ENCODE results near the gene BTBD18.

The BTBD18 gene

DNA sequence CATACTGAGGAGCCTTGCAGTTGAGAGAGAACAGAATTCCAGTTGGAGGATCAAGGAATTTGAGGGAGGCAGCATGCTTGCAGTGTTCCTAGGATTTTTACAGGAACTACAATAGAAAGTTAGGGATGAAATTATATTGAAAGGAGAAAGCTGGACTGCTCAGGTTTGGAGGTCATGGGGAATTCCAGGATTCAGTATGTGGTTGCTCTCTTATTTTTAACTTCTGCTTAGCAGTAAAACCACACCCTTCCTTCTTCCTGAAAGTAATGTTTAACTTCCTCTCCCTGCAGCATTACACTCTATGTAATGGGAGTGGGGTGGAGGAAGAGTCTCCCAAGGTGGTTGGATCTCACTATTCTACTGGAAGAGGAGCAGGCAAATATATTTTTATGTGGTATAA is 41.3 kb upstream of the BTBD18 start:
- H3K4me1 ChIP-seq = no peaks in the 10 kb centered on the region

DNA sequence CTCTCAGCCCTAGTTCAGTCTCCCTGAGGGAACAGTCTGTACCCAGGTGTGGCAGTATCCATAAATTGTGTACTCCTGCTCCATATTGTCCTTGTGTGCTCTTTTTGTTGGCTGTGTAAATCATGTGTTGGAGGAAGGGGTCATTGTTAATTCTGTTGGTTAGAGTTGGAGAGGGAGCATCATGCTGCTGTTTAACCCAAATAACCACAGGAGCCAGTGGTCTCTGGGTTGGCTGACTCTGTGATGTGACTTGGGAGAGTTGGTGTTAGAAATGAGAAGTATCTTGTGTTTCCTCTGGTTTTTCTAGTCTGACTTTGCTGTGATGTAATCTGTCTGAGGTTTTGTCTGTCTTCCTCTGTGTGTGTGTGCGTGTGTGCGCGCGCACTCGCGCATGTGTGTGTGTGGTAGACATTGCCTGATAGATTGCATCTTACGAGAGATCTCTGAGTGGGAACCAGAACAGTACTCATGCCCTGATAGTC is 40.5 kb upstream of the BTBD18 start:
- H3K4me1 ChIP-seq = no peaks in the 10 kb centered on the region
- TF ChIP-seq, protein P1, sequence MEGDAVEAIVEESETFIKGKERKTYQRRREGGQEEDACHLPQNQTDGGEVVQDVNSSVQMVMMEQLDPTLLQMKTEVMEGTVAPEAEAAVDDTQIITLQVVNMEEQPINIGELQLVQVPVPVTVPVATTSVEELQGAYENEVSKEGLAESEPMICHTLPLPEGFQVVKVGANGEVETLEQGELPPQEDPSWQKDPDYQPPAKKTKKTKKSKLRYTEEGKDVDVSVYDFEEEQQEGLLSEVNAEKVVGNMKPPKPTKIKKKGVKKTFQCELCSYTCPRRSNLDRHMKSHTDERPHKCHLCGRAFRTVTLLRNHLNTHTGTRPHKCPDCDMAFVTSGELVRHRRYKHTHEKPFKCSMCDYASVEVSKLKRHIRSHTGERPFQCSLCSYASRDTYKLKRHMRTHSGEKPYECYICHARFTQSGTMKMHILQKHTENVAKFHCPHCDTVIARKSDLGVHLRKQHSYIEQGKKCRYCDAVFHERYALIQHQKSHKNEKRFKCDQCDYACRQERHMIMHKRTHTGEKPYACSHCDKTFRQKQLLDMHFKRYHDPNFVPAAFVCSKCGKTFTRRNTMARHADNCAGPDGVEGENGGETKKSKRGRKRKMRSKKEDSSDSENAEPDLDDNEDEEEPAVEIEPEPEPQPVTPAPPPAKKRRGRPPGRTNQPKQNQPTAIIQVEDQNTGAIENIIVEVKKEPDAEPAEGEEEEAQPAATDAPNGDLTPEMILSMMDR (IDR thresholded peaks at IDR 0.05; ENCODE audit: low read depth, low read length) = no peak
- 0 out of 2 replicates have a peak, but pooled peaks cover 4% of the 10 kb centered on the region for H3K36me3 ChIP-seq
- H3K27me3 ChIP-seq = no peaks in the 10 kb centered on the region
- no peak for DNase-seq
- no peak overlapping the region for H3K4me3 ChIP-seq (ENCODE audit: low read depth, low read length)
- no peaks in the 10 kb centered on the region for H3K9me3 ChIP-seq

More for the DNA sequence above, 41.3 kb upstream of the BTBD18 start:
- Histone ChIP-seq H3K36me3 (0 out of 2 replicates have a peak, but pooled peaks cover 4% of the 10 kb centered on the region), H3K4me3 (ENCODE audit: low read depth, low read length) (no peak overlapping the region), H3K27me3 (no peaks in the 10 kb centered on the region), H3K9me3 (no peaks in the 10 kb centered on the region)
- DNase-seq = no peak
- TF ChIP-seq, protein P1 (IDR thresholded peaks at IDR 0.05; ENCODE audit: low read depth, low read length) = no peak

DNA sequence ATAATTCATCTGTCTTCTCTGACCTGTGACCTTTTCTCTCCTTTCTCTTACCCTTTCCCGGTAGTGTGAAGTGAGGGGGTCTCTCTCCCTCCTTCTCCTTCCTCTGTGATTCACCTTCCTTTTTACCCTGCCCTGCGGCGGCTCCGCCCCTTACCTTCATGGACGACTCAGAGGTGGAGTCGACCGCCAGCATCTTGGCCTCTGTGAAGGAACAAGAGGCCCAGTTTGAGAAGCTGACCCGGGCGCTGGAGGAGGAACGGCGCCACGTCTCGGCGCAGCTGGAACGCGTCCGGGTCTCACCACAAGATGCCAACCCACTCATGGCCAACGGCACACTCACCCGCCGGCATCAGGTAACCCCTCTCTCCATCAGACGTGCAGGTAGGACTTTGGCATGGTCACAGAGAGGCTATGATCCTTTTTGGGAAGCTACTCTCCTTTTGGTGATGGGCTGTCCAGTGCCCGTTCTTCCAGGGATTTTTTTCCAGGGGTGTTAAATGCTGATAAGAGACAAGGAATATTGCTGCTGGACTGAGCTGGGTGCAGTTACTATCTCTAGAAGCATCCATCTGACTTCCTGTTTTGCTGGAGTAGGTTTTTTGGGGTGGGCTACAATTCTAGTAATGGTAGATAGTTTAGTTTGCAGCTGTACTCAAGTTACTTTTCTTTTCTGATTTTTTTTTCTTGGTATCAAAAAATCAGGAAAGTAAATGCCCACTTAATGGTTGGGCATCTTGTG is 39.9 kb upstream of the BTBD18 start:
- Histone ChIP-seq H3K36me3 (0 out of 2 replicates have a peak, but pooled peaks cover 2% of the 10 kb centered on the region), H3K4me1 (no peaks in the 10 kb centered on the region), H3K9me3 (no peaks in the 10 kb centered on the region), H3K4me3 (ENCODE audit: low read depth, low read length) (no peak overlapping the region), H3K27me3 (no peaks in the 10 kb centered on the region)
- DNase-seq = no peak
- TF ChIP-seq, protein P1 (IDR thresholded peaks at IDR 0.05; ENCODE audit: low read depth, low read length) = no peak

DNA sequence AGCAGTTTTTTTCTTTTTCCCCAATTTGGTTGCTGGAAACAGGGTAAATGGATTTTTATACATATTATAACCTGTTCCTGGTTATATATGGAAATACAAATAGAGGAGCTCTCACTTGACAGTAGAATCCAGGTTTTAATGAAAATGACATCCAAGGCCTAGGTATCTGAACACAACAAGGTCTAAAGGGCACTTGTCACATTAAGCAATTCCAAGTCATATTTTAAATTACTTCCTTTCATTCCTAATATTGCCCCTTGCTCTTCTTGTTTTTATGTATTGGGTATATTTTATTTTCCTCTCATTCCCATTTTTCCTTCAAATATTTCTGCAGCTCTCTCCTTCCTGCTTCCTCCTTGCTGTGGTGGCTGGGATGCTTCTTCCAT is 37.1 kb upstream of the BTBD18 start:
- Histone ChIP-seq H3K36me3 (no peaks in the 10 kb centered on the region), H3K4me3 (ENCODE audit: low read depth, low read length) (no peak overlapping the region), H3K4me1 (no peaks in the 10 kb centered on the region), H3K9me3 (no peaks in the 10 kb centered on the region), H3K27me3 (no peaks in the 10 kb centered on the region)
- no peak for DNase-seq
- TF ChIP-seq, protein P1 (IDR thresholded peaks at IDR 0.05; ENCODE audit: low read depth, low read length) = no peak

DNA sequence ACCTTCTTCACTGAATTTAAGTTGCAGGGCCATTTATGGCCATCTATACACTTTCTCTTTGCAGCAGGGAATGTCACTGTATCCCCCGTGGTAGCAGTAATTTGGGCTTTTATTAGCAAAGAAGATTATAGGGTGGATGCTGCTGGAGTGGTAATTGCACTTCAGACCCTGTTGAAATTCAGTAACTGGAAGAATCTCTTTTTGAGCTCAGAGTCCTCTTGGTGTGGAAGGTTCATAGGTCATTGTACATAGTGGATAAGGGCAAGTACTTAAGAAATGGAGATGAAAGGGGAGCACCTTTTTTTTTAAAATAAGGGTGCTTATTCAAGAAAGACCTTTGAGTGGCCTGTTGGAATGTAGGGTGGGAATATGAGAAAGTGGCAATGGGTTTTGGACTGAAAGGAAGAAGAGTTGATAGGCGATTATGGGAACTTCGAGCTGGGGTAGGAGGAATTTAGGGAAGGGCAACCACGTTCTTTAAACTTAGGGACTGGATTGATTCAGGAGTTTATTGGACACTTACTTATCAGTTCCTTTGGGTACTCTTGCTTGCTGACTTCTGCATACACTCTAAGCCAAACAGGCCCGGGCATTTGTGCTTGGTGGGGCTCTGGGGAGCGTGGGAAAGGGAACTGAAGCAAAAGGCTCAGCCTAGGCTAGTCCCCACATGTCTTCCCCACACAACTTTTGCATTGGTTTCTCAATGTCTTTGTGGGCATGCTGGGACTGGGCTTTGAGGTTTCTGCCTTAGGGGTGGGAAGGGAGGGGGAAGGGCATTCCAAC is 36.5 kb upstream of the BTBD18 start:
- no peaks in the 10 kb centered on the region for H3K4me1 ChIP-seq
- no peaks in the 10 kb centered on the region for H3K36me3 ChIP-seq
- H3K9me3 ChIP-seq = no peaks in the 10 kb centered on the region
- H3K27me3 ChIP-seq = no peaks in the 10 kb centered on the region
- DNase-seq = no peak
- no peak overlapping the region for H3K4me3 ChIP-seq (ENCODE audit: low read depth, low read length)
- TF ChIP-seq, protein P1 (IDR thresholded peaks at IDR 0.05; ENCODE audit: low read depth, low read length) = no peak

Data from BE2C (cell line).